GM12878 (cell line): Measurements from ENCODE around the gene TAPBP. TPM values are rescaled to one million over a fixed set of nuclear protein-coding genes. Genes with fewer than 3 reads are reported as not detected.

Experiments used
- ATAC-seq: fragments of 200-7000 bp; cut with Tn5 transposase; 3 replicates; pipeline ENCODE4 v1.9.1; 2020; ENCODE audit warnings: mild to moderate bottlenecking, moderate library complexity
- BruUV-seq: library from RNA; stranded (reverse); fragments of 400-500 nt; replicated peaks from 2 replicates; lab custom pipeline; 2021; lab: Mats Ljungman, UMichigan
- CTCF ChIA-PET: fragments of 300-600 bp; sonication (Branson Sonifier 250); formaldehyde crosslinking; extraction: SDS; loops from one replicate; lab custom pipeline; 2021; ENCODE audit warnings: inconsistent platforms; lab: Yijun Ruan, JAX
- POLR2A ChIA-PET: fragments of 350-600 bp; formaldehyde crosslinking; extraction: SDS; loops from one replicate; lab custom pipeline; 2021; ENCODE audit warnings: inconsistent platforms; lab: Charles Lee
- RAD21 ChIA-PET: fragments of 300-600 bp; sonication (Branson Sonifier 250); formaldehyde crosslinking; loops from one replicate; lab custom pipeline; 2023; ENCODE audit warnings: antibody characterized with exemption; ENCODE audit not compliant: unreplicated experiment; lab: Charles Lee
- SMC1A ChIA-PET: fragments of 300-600 bp; sonication (Branson Sonifier 250); formaldehyde crosslinking; loops from one replicate; lab custom pipeline; 2023; ENCODE audit not compliant: unreplicated experiment, uncharacterized antibody; lab: Charles Lee
- DNase-seq: peaks from one replicate; pipeline ENCODE4 v3.0.0-alpha.2; 2011; ENCODE audit warnings: low read depth, low spot score
- FAIRE-seq: peaks from 3 replicates; lab custom pipeline; 2011; peaks lifted over from hg19 to GRCh38; lab: Jason Lieb, UNC
- H2AFZ ChIP-seq: 2 replicates; pipeline ENCODE4 v1.6.0; 2011; ENCODE audit warnings: low read depth, low read length, control low read depth; ENCODE audit not compliant: control insufficient read depth
- H3K27ac ChIP-seq: 2 replicates; pipeline ENCODE4 v1.5.1; 2011; ENCODE audit warnings: control low read depth; ENCODE audit not compliant: control insufficient read depth, insufficient read depth
- H3K27me3 ChIP-seq, 2 experiments: replicated peaks in 1 of 2; 2 replicates each; pipeline versions ENCODE4 v1.6.0 to v1.6.1; 2011; ENCODE audit warnings: low read length in 1 of 2; ENCODE audit not compliant: control insufficient read depth in 2 of 2, insufficient read depth in 2 of 2
- H3K36me3 ChIP-seq, 2 experiments: 2 replicates each; pipeline ENCODE4 v1.5.1; 2011; ENCODE audit warnings: low read length in 1 of 2; ENCODE audit not compliant: control insufficient read depth in 2 of 2, insufficient read depth in 2 of 2
- H3K4me1 ChIP-seq: 2 replicates; pipeline ENCODE4 v1.6.1; 2011; ENCODE audit warnings: mild to moderate bottlenecking, low read length, moderate library complexity, mixed read lengths; ENCODE audit not compliant: control insufficient read depth, insufficient read depth
- H3K4me2 ChIP-seq: 2 replicates; pipeline ENCODE4 v1.6.0; 2011; ENCODE audit warnings: control low read depth; ENCODE audit not compliant: control insufficient read depth, insufficient read depth
- H3K4me3 ChIP-seq: fragments of 200-600 bp; sonication (generic); 2 replicates; pipeline ENCODE4 v1.5.1; 2016
- H3K79me2 ChIP-seq: 2 replicates; pipeline ENCODE4 v1.6.0; 2011; ENCODE audit warnings: low read length; ENCODE audit not compliant: control insufficient read depth, insufficient read depth
- H3K9ac ChIP-seq: 2 replicates; pipeline ENCODE4 v1.8.0; 2011; ENCODE audit warnings: low read length, control low read depth, mixed read lengths; ENCODE audit not compliant: control insufficient read depth, insufficient read depth
- H3K9me3 ChIP-seq: replicated peaks from 3 replicates; pipeline ENCODE4 v1.5.1; 2011; ENCODE audit warnings: mild to moderate bottlenecking, low read length; ENCODE audit not compliant: control insufficient read depth, insufficient read depth
- H4K20me1 ChIP-seq: 2 replicates; pipeline ENCODE4 v1.6.0; 2011; ENCODE audit not compliant: control insufficient read depth, insufficient read depth
- ATF2 ChIP-seq: IDR thresholded peaks from 2 replicates; pipeline ENCODE4 v1.6.1; 2012; ENCODE audit warnings: low read length, inconsistent platforms
- DPF2 ChIP-seq: fragments of 450-650 bp; IDR thresholded peaks from 2 replicates; pipeline ENCODE4 v1.6.1; 2017; ENCODE audit warnings: mild to moderate bottlenecking
- JUNB ChIP-seq: IDR thresholded peaks from 2 replicates; pipeline ENCODE4 v1.6.1; 2016; ENCODE audit warnings: antibody characterized with exemption, mild to moderate bottlenecking
- NKRF ChIP-seq: fragments of 450-650 bp; conservative IDR thresholded peaks from 2 replicates; pipeline ENCODE4 v1.6.1; 2017; ENCODE audit warnings: mild to moderate bottlenecking, moderate library complexity
- RB1 ChIP-seq: fragments of 450-650 bp; formaldehyde crosslinking; IDR thresholded peaks from 2 replicates; pipeline ENCODE4 v1.6.1; 2017; ENCODE audit warnings: mild to moderate bottlenecking, borderline replicate concordance
- TBL1XR1 ChIP-seq: IDR thresholded peaks from 2 replicates; pipeline ENCODE4 v1.6.1; 2012; ENCODE audit warnings: low read depth, low read length, improper control_type of control experiment
- WGBS: methylation state at CpG from one replicate; pipeline ENCODE4 v1.1.6; 2016; ENCODE audit warnings: low lambda C conversion rate; ENCODE audit not compliant: insufficient replicate concordance, insufficient coverage; ENCODE audit errors: missing lambda C conversion rate; 5-methylcytosine and 5-hydroxymethylcytosine counted together
- in situ Hi-C: fragments of 300-500 bp; cut with MboI; formaldehyde crosslinking; loops from 9 replicates; pipeline ENCODE4 v1.14.3; 2018; ENCODE audit warnings: mixed read lengths
- intact Hi-C: fragments of 100-400 bp; cut with micrococcal nuclease; formaldehyde crosslinking; loops from one replicate; pipeline ENCODE4 v1.14.2; 2022; ENCODE audit not compliant: unreplicated experiment
- polyA plus RNA-seq, 11 experiments: library from polyadenylated mRNA; depleted of rRNA in 4 of 11; unstranded in 6 of 11; stranded (reverse) in 5 of 11; fragments of >200 nt; fragmentation: Nextera tagmentation in 4 of 11; fragmentation: Illumina TruSeq in 1 of 11; extraction: Ambion mirVana in 4 of 11; extraction: Trizol in 1 of 11; gene quantifications; 1 replicate in 1 of 11; 2 replicates in 10 of 11; pipeline versions ENCODE4 v1.2.1 to v1.2.3, GENCODE V29; 2011 to 2016; ENCODE audit warnings: inconsistent platforms in 2 of 11, missing spikeins in 2 of 11, low read depth in 1 of 11
- total RNA-seq, 4 experiments: library from RNA; depleted of rRNA in 3 of 4; stranded (reverse); fragments of >200 nt in 3 of 4; fragmentation: Illumina TruSeq in 1 of 4; extraction: Trizol in 1 of 4; gene quantifications; 2 replicates each; pipeline versions ENCODE4 v1.2.1 to v1.2.3, GENCODE V29; 2013 to 2021
- TF ChIP-seq, protein P1 (sequence below): IDR thresholded peaks from 2 replicates; pipeline ENCODE4 v1.6.1; 2012; ENCODE audit warnings: low read depth, low read length, improper control_type of control experiment
- TF ChIP-seq, protein P2 (sequence below): fragments of 450-650 bp; IDR thresholded peaks from 2 replicates; pipeline ENCODE4 v1.6.1; 2018; ENCODE audit warnings: mild to moderate bottlenecking, low read depth, moderate library complexity; ENCODE audit not compliant: partially characterized antibody

TAPBP gene
- total and polyA plus RNA-seq, 10 of the 15 experiments (the other 5 are each of a cell fraction or from before 2014, with no cell fraction given) = 14.6 to 210 (median 78.1) TPM

GRCh38 chr6:33297956-33298772, 15.7 kb downstream of the TAPBP start (continued):
- TF ChIP-seq NKRF = peak; percentile 93
- TF ChIP-seq, protein P1, sequence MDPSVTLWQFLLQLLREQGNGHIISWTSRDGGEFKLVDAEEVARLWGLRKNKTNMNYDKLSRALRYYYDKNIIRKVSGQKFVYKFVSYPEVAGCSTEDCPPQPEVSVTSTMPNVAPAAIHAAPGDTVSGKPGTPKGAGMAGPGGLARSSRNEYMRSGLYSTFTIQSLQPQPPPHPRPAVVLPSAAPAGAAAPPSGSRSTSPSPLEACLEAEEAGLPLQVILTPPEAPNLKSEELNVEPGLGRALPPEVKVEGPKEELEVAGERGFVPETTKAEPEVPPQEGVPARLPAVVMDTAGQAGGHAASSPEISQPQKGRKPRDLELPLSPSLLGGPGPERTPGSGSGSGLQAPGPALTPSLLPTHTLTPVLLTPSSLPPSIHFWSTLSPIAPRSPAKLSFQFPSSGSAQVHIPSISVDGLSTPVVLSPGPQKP = no peak
- TF ChIP-seq, all 136 proteins: peak for 11

DNA sequence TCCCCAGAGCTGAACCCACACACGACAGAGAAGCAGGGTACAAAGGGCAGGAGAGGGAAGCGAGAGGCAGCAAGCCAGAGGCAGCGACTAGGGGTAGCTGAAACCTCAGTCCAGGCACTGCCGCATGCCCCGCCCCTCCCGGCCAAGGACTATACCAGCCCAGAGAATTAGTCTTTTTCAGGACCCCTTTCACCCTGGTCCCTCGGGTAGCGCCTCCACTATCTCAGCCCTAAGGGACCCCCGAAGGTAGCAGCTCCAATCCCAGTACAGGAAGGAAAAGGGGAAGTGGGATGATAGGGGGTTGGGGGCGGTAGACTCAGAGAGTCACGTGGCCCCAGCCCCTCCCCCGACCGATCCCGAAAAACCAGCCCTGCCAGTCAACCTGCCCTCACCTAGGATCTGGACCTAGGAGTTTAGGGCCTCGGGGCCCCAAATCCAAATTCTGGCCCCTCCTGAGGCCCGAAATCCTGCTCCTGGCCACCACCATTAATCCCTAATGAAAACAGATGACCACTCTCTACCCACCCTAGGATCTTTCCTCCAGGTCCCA, 16.4 kb downstream of the TAPBP start:
- Histone ChIP-seq H3K9ac (peak overlapping the region; percentile 18; the same call in 1 of the 2 replicates), H3K79me2 (peaks cover 4% of the 10 kb centered on the region; the same call in 1 of the 2 replicates), H3K4me3 (peak overlapping the region; percentile 100), H3K27me3 (no peaks in the 10 kb centered on the region), H3K36me3 (peaks cover 0 to 10% of the 10 kb centered on the region in 2 experiments), H3K4me2 (peak overlapping the region; percentile 93), H3K27ac (no peak overlapping the region), H3K4me1 (peaks cover 11% of the 10 kb centered on the region), H3K9me3 (no peaks in the 10 kb centered on the region), H2AFZ (peak overlapping the region; percentile 54), H4K20me1 (no peaks in the 10 kb centered on the region)
- FAIRE-seq (no peak), DNase-seq (no peak), ATAC-seq (peak; percentile 30)
- in situ Hi-C loops (no loop called here), intact Hi-C loops (no loop called here)
- ChIA-PET RAD21 (interaction anchor here (0.7 to 1.0 kb wide), 7 partner anchors 9 to 211 kb away, joined by 3 to 7 read pairs (median 3); partner anchors contain the start of genes B3GALT4, PFDN6, RPS18 and VPS52), POLR2A (interaction anchor here (0.6 to 3.4 kb wide), 12 partner anchors 8 to 271 kb away, joined by 3 to 41 read pairs (median 3); partner anchors contain the start of genes B3GALT4, PFDN6, RPS18 and TAPBP), CTCF (interaction anchor here (1.1 to 4.5 kb wide), 2 partner anchors 20 to 26 kb away, joined by 4 to 30 read pairs; partner anchors contain the start of genes B3GALT4, RPS18 and VPS52), SMC1A (interaction anchor here (0.6 to 2.1 kb wide), 6 partner anchors 8 to 21 kb away, joined by 3 to 13 read pairs (median 6); partner anchors contain the start of genes B3GALT4, PFDN6, TAPBP and WDR46)
- 3% methylated on average over 16 of the region's 16 CpGs for WGBS
- BruUV-seq = no TSS peak
- TF ChIP-seq JUNB (no peak), RB1 (no peak), DPF2 (peak; percentile 77), TBL1XR1 (no peak), NKRF (no peak), ATF2 (no peak)
- TF ChIP-seq, protein P2, sequence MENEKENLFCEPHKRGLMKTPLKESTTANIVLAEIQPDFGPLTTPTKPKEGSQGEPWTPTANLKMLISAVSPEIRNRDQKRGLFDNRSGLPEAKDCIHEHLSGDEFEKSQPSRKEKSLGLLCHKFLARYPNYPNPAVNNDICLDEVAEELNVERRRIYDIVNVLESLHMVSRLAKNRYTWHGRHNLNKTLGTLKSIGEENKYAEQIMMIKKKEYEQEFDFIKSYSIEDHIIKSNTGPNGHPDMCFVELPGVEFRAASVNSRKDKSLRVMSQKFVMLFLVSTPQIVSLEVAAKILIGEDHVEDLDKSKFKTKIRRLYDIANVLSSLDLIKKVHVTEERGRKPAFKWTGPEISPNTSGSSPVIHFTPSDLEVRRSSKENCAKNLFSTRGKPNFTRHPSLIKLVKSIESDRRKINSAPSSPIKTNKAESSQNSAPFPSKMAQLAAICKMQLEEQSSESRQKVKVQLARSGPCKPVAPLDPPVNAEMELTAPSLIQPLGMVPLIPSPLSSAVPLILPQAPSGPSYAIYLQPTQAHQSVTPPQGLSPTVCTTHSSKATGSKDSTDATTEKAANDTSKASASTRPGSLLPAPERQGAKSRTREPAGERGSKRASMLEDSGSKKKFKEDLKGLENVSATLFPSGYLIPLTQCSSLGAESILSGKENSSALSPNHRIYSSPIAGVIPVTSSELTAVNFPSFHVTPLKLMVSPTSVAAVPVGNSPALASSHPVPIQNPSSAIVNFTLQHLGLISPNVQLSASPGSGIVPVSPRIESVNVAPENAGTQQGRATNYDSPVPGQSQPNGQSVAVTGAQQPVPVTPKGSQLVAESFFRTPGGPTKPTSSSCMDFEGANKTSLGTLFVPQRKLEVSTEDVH = no peak
